NCI-H1417 treated with DMSO at 0.1 percent for 48 hours (cell line): ENCODE data around the gene STIMATE.

Experiments used
- DNase-seq: peaks from one replicate; lab custom pipeline; 2025; lab: John Stamatoyannopoulos, UW

The STIMATE gene

DNA sequence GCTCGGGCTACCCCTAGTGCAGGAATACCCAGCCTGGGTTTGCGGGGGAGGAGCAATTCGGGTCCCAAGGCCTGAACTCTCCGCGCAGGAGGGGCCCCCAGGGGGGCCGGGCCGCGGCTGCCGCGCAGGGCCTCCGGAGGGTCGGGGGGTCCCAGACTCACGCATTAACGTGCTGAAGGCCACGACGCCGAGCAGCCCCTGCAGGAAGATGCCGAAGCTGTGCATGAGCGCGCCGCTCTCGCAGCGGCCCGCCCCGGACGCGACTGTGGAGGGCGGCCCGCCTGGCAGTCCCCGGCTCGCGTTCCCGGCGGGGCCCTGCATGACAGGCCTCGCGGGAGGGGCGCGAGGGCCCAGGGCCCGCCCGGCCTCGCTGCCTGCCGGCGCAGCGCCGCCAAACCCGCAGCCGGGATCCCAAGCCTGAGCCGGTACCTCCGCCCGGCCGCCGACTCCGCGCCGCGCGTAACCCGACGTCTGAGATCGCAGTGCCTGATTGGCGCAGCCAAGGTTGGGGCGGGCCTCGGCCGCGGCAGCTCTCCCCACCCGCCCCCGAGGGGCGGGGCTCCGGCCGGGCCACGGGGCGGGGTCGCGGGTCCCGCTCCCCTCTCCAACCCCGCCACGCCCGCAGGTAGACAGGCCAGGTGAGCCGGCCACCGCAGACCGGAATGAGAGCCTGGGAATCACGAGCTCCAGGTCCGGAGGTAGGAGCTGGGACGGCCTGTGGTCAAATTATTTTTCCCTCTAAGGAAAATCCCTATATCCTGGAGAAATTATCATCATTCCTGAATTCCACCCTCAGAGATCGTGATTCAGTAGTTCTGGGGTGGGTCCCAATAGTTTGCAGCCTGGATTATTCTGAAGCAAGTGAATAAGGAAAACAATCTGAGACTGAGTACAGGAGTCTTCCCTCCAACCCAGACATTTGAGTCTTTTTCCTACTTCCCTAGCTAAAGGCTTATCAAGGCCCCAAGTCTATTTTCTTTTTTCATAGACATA, at the start of gene STIMATE:
Gene STIMATE, minus strand, starts transcription at position 419 of the 993 bp plus-strand sequence. Its CDS starts 98 bp downstream, at position 321.
- peak; percentile 1 for DNase-seq

DNA sequence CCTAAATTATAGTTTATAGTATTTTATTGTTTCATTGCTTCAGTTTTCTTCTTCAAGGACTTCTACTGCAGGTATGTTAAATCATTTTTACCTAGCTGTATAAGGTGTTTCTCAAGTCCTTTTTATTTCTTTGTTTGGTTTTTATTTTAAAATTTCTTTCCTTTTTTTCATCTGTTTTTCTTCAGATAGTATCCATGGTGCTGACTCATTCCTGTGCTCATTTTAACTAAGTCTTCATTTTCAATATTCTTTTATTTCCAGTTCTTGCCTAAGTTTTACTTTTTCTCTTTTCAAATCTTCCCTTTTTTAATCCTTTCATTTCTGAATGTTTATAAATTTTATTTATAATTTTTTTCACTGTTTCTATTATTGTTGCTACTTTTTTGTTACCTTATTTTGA, 42.3 kb upstream of the STIMATE start:
- DNase-seq: no peak

DNA sequence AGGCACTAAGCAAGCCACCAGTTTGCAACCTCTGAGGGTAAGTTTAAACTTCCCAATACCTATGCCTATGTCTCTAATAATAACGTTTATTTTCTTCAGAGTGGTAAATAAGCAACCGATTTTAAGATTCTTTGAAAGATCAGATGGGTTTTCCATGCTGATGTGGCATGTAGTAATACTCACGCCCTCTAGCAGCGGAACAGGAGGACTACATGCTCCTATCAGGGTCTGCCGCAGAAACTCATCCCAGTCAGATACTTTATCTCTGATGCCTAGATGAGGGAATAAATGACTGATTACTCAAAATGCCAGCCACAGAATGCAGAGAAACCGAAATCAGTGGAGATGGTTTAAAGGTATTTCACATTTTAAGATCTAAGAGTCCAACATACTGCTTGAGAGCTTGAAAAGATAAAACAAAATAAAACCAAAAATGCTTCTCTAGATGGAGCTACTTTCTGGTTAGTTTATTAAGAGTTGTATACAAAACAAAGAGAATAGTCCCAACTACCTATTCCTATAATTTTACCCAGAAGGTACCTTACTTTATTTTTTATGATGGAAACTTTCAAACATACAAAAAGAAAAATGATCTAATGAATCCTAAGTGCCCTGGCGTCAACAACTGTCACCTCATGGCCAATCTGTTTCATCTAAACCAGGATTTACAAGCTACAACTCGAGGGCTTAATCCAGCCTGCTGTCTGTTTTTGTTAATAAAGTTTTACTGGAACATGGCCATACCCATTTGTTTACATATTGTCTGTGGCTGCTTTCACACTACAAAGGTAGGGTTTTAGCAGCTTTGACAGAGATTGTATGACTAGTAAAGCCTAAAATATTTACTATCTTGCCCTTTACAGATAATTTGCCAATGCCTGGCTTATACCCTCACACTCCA, 37.5 kb upstream of the STIMATE start:
- DNase-seq: no peak

DNA sequence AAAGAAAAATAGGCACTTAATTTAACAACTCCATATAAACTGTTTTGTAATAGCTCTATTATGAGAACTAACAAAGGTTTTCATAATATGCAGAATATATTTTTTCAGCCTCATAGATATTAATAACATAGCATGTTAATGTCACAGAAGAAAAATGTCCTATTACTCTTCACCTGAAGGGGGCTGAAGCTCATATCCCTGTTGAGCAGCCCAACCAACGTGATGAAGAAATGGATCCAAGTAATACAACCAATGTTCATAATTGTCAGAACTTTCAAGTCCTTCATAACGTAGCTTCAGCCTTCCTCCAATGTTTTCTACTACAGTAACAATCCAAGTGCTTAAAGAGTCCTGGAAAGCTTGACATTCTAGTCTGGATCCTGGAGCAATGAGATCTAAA, 34.5 kb upstream of the STIMATE start:
- no peak for DNase-seq

DNA sequence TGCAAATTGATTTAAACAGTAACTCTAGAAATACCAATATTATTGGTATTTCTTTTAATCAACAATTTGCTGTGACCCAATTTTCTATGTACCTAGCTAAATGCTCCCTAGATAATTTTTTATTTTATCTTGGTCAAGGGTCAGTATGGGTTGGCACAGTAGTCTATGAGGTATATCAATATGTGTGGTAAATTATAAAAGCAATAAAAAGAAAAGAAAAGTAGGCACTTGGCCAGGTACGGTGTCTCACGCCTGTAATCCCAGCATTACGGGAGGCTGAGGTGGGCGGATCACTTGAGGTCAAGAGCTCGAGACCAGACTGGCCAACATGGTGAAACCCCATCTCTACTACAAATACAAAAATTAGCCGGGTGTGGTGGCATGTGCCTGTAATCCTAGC, 34.0 kb upstream of the STIMATE start:
- DNase-seq: no peak

DNA sequence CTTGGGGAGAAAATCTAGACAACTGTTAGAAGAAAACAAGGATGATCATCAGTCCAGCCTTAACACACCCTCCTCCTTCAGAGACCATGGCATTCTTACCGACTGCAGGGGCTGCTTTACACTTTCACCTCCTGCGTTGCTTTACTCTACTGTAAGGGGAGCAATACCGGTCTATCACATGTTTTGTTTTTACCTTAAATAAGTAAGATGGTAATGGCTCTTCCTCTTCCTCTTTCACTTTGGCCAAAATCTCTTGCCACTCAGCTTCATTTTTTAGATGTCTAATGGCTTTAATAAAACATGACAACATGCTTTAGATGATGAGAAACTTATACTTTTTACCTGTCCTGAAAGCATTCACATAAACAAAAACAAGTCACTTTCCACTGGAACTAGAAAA, 33.4 kb upstream of the STIMATE start:
- no peak for DNase-seq

DNA sequence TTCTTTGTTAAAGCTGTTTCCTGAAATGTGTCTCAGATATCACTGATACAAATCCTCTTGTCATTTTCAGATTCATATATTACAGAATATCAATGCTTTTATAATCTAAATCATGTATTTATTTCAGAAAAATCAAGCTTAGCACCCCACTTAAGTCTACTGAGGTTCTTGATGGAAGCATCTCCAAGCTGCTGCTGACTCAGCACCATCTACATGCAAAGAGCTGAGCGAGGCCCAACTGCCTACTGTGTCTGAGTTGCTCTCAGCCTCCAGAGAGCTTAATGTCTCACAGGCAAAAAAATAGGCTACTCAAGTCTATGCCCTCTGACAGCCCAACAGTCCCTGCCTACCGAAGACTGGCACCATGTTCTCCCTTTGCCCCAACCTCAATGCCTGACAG, 29.2 kb upstream of the STIMATE start:
- no peak for DNase-seq

DNA sequence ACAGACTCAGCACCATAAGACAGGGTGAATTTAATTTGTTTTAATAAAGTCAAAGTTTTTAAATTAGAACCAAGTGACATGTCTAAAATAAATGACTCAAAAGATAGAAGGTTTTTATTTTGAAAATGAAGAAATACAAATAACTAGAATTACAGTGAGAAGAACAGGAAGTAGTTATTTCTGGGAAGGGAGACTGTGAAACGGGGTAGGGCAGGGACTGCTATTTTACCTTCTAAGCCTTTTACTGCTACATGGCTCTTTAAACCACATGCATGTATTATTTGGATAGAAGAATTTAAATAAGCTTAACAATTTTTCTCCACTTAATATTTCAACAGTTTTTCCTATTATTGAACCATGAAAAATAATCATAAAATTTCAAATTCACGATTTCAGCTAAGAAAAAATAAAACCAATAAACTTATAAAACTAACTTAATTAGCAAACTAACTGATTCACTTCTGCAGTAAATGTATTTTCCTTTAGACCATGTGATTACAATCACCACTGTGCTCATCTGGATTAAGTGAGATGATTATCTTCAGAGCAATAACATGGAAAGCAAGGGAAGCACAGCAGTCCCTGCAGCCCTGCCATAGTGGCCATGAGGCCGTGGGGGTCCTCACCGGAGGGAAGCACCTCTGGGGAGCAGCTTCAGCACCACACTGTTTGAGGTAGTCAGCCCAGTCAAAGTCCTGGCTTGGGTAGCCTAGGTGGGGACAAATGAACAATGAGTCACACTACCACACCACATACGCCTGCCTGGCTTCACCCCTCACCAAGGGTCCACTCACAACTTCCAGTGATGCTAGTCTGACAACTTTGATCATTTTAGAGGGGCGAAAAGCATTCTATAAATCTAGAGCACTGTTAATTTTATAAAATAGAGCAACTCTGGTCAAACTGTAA, 28.3 kb upstream of the STIMATE start:
- no peak for DNase-seq

DNA sequence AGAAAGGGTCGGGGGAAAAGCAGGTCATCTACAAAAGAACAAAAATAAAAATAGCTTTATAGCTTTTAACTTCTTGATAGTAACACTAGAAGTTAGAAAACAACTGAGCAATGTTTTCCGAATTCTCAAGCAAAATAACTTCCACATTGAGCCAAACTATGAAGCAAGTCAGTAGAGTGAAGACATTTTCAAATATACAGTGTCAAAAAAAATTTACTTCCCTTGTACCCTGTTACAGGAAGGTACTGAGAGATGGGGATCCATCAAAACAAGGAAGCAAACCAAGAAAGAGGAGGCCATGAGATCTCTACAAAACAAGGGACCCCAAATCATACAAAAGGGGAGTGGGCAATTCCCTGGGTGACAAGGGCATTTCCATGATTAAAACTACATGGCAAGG, 26.6 kb upstream of the STIMATE start:
- DNase-seq: no peak

DNA sequence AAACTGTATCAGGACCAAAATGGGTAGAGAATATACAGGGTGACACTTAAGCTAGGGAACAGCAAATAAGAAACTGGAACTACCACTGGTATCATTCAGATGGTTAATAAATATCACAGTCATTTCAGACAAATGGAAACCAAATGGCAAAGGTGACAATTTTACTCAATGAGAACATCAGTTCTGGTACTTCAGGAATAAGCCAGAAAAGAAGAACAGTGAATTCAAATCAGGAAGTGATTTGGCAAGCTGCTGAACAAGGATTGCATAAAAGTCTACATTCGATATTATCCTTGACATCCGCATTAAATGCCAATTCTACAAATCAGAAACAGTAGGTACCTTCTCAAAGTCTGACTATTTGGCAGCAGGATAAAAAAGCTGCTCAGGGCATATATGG, 23.5 kb upstream of the STIMATE start:
- DNase-seq: no peak

DNA sequence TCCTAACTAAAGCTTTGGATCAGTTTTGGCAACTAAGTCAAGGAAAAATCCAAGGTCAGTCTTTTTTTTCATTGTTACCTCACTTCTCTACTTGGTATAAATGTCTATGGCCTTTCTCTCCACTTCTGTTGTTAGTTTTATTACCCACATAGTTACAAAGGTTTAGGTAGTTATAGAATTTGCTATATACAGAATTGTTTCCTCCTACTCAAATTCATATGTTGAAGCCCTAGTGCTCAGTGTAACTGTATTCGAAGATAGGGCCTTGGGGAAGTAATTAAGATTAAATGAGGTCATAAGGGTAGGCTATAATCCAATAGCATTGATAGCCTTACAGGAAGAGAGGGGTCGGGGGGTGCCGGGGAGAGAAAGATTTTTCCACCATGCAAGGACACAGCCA, 19.7 kb upstream of the STIMATE start:
- DNase-seq: no peak

DNA sequence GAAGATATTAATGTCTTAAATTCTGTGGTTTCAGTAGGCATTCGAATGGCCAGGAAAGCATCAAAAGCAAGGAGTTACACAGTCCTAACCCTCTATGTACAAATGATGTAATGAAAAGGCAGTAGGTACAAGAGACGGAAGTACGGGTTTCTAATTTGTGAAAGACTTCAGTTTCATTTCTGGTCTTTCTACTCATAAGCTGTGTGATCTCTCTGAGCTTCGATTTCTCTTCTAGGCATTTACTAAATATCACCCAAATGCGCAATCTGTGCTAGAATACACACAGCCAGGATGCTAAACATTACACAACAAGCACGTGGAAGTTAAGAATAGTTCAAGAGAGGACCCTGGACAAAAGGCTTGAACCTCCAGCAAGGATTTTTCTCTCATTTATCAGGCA, 17.9 kb upstream of the STIMATE start:
- no peak for DNase-seq

DNA sequence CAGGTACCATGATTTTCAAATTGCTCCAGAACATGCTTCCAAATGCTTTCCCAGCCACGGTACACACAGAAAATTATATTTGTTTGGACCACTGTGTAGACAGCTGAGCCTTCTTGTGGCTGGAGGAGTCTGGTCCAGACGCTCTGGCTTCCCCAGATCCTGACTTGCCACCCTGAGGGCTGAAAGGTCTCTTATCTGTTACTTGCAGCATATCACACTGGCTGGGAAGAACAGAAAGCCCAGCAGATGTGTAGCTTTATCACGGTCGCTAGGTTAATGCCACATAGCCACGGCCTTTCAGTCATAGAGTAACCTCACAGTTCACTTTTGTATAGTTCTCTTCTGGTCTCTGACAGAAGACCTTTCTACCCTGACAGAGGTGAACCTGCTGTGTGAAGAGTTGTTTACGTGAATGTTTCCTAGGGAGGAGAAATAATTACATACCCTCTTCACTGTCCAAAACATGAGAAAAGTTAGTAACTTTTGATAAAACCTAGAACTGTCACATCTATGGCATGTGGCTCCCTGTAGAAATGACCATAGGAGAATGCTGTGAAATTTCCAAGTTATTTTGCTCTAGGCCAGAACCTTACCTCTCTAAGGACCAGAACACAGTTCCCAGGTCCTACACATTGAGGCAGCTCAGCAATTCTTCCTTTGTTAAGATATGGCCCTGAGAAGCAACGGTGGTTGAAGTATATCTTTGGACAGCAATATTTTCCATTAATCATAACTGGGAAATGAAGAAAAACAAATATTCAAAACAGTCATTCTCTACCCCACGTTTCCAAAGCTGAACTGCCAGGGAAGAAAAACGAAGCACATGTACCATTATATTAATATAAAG, 15.8 kb upstream of the STIMATE start:
- no peak for DNase-seq

DNA sequence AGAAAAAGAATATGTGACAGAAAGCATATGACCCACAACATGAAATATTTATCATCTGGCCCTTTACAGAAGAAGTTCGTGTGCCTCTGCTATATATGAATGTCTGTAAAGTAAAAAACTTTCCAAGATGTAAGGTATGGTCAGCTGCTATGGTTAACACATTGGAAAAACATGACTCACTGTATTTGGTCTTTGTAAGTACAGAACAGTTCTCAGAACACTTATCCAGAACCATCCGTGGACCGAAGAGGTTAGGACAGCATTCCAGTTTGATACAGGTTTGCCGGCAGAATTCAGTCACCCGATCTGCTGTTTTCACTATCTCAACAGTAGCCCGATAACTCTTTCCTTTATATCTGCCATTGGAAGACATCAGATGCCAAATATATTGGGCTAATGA, 13.5 kb upstream of the STIMATE start:
- DNase-seq: no peak

DNA sequence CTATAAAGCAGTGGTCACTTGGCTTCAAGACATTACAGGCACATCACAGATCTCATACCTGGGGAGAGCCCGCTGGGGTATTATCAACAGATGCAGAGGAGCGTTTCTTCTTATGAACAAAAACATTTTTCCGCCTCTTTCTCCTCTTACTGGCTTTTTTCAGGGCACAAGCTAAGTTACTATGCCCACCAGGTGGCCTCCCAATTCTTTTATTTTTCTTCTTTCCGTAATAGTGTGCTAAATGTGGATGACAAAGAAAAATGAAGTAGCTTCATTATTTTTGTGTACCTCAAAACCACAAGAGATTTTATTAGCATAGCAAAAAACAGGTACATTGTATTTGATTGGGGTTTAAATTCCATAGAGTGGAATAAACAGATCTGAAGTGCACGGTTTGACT, 10.1 kb upstream of the STIMATE start:
- DNase-seq: no peak

DNA sequence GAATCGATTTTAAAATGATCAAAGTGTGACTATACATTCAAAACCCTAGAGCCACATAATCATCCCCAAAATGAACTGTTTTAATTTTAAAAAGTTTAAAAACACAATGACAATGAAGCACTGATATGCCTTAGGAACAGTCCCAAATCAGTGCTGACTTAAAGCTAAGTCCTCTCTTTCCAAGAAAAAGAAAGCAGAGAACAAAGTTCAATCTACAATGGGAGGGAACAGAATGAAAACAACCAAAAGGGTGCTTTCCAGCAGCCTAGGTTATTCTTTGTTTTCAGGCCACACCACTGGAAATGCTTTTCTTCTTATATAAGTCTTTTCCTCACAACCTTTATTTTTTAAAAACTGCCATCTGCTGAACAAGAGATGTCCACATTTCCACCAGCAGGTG, 7.2 kb upstream of the STIMATE start:
- no peak for DNase-seq

DNA sequence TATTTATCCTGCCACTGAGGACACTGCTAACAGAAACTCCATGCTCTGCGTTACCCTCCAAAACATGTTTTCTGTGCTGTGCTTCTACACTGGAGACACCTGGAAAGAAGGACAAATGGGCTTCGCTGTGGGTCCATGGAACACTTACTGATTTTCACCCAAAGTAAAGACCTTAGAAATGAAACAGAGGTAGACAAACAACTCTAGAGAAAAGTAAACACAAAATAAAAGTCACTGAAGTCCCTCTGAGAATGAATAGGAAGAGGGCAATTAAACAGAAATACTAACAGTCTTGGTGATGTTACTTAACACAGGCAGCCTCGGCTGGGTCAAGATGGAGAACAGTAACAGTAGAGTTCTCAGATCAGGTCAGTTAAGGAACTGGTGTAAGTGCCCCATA, 6.7 kb upstream of the STIMATE start:
- no peak for DNase-seq

DNA sequence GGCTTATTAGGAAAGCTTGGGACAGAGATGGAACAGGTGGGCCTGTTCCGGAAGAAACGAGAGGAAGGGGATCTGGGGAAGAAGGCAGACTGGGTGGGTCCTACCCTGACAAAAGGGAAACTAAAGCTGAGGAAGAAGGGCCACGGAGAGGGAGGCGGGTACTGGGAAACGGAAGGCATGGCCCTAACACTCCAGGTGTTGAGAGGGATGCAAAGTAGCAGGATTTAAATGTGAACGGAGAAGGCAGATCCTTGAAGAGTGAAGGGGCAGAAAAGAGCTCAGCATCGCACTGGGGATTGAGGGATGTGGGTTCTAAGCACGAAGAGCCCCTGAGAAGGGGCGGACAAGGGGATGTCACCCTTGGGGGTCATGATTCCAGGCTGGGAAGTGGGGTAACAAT, 735 bp downstream of the STIMATE start:
- no peak for DNase-seq

DNA sequence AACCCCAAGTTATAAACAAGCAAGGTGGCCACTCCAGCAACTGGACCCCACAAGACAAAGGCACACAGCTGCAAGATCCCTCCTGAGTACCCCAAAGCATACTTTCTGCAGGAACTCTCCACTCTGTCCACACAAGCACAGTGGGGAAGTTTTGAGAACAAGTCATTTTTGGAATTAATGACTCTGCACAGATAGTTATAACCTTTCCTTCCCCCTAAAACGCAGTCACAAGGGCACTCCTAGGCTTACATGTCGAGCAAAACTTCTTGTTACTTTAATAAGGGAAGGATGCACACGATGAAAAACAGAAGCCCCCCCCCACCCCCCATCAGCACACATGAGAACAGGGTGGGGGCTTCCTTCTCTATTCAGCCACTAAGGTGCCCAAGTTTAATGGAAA, 1.2 kb downstream of the STIMATE start:
- DNase-seq: no peak

DNA sequence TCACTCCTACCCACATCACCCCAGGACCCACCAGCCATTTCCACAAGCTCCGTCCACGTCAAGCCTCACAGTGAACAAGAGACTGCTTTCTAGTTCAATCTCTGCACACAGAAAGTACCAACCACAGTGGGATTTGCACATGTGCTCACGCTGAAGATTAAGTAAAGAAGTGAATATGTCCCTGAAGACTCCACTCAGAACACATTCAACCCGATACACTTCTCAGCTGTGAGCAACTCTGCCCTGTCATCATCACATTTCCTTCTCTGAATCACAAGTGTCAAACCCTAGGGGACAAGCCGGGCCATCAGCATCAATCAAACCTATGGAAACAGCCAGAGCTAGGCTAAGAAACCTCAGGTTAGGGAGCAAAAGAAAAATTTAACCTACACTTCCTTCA, 1.9 kb downstream of the STIMATE start:
- DNase-seq: no peak

DNA sequence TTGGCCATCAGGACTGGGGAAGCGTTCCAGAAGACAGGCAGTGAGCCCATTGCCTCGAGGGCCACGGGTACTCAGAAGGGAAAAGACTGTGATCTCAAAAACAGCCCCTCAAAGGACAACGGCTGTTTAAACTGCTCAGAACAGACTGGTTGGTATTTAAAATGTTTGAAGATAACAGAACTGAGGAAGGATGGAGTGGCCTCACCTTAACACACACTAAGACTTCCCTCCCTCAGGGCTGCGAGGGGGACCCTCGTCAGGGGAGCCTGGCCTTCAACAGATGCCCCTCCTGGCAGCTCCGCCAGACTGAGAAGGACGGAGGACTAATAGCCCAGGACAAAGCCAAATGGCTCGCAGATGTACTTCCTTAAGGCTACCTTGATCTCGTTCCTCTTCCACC, 2.6 kb downstream of the STIMATE start:
- DNase-seq: no peak
